ENCODE measurements around the gene TRABD.

- TF ChIP-seq CTCF (optimal IDR thresholded peaks at IDR 0.05 in 1 of 3, IDR thresholded peaks at IDR 0.05 in 1 of 3, conservative IDR thresholded peaks at IDR 0.05 in 1 of 3; ENCODE audit: extremely low read depth in 1 of 3, insufficient read depth in 2 of 3, low read length in 3 of 3) = no peak
- no peak for TF ChIP-seq EZH2 (IDR thresholded peaks at IDR 0.05; ENCODE audit: low read length)
Measured at GRCh38 chr22:50242406-50242949, 56.8 kb downstream of the TRABD start.

Data from keratinocyte (primary cell).